ENCODE data around the gene CAD. TPM values are rescaled to one million over a fixed set of nuclear protein-coding genes. Genes with fewer than 3 reads are reported as not detected.

The CAD gene
- total RNA-seq, 1 experiment from 2014 or later, result 114 TPM

DNA sequence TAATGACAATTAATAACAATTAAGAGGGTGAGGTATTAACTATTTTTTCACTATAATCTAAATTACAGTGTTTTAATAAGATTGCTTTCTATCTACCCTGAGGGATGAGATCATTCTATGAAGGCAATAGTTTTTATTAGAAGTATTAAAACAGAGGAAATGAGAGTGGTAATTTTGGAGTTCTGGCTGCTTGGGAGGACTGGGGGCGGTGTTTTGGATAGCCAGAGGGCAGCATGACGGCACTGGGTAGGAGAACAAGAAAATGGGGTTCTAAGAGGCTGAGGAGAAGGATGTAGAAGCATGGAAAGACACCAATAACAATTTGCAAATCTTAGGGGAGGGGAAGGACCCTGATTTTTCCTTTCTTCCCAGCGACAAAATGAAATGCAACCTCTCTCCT lies 53.0 kb downstream of the CAD start:
- Histone ChIP-seq H3K27ac (ENCODE audit: low read depth, low read length) (no peak overlapping the region), H3K9me3 (ENCODE audit: control insufficient read depth in 1 of 2, insufficient read depth in 1 of 2, low read depth in 1 of 2, low read length in 2 of 2) (no peaks in the 10 kb centered on the region), H3K36me3 (ENCODE audit: control insufficient read depth in 1 of 2, insufficient read depth in 2 of 2, low read length in 2 of 2) (no peaks in the 10 kb centered on the region), H3K27me3 (ENCODE audit: insufficient read depth, low read length) (no peaks in the 10 kb centered on the region), H4K20me1 (ENCODE audit: insufficient read depth) (no peaks in the 10 kb centered on the region), H3K4me3 (replicated peaks in 1 of 2; ENCODE audit: low read depth in 1 of 2, low read length in 2 of 2) (no peak overlapping the region), H3K9me2 (ENCODE audit: insufficient read depth) (no peaks in the 10 kb centered on the region), H2AFZ (ENCODE audit: low read depth, low read length, poor library complexity, severe bottlenecking) (no peak overlapping the region), H3K4me2 (ENCODE audit: low read length) (no peak overlapping the region), H3K4me1 (ENCODE audit: control insufficient read depth in 1 of 2, insufficient read depth in 2 of 2, low read length in 2 of 2) (peaks cover 5 to 7% of the 10 kb centered on the region in 2 experiments; a peak in 3 of 4 replicates), H3K9ac (ENCODE audit: low read length) (no peak overlapping the region), H3K79me2 (ENCODE audit: insufficient read depth, low read length) (no peaks in the 10 kb centered on the region)
- TF ChIP-seq EZH2 (IDR thresholded peaks at IDR 0.05) (no peak), POLR2A (IDR thresholded peaks at IDR 0.05; ENCODE audit: borderline replicate concordance, extremely low read depth, insufficient read depth, insufficient read length) (no peak), ELF1 (IDR thresholded peaks at IDR 0.05; ENCODE audit: borderline replicate concordance, low read depth) (no peak), ZFX (IDR thresholded peaks at IDR 0.05) (no peak), JUND (IDR thresholded peaks at IDR 0.05) (no peak)
- TF ChIP-seq, protein P1, sequence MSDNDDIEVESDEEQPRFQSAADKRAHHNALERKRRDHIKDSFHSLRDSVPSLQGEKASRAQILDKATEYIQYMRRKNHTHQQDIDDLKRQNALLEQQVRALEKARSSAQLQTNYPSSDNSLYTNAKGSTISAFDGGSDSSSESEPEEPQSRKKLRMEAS (IDR thresholded peaks at IDR 0.05), result no peak
- TF ChIP-seq, protein P2, sequence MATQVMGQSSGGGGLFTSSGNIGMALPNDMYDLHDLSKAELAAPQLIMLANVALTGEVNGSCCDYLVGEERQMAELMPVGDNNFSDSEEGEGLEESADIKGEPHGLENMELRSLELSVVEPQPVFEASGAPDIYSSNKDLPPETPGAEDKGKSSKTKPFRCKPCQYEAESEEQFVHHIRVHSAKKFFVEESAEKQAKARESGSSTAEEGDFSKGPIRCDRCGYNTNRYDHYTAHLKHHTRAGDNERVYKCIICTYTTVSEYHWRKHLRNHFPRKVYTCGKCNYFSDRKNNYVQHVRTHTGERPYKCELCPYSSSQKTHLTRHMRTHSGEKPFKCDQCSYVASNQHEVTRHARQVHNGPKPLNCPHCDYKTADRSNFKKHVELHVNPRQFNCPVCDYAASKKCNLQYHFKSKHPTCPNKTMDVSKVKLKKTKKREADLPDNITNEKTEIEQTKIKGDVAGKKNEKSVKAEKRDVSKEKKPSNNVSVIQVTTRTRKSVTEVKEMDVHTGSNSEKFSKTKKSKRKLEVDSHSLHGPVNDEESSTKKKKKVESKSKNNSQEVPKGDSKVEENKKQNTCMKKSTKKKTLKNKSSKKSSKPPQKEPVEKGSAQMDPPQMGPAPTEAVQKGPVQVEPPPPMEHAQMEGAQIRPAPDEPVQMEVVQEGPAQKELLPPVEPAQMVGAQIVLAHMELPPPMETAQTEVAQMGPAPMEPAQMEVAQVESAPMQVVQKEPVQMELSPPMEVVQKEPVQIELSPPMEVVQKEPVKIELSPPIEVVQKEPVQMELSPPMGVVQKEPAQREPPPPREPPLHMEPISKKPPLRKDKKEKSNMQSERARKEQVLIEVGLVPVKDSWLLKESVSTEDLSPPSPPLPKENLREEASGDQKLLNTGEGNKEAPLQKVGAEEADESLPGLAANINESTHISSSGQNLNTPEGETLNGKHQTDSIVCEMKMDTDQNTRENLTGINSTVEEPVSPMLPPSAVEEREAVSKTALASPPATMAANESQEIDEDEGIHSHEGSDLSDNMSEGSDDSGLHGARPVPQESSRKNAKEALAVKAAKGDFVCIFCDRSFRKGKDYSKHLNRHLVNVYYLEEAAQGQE (IDR thresholded peaks at IDR 0.05; ENCODE audit: low read depth), result no peak
- intact Hi-C loops (cut with micrococcal nuclease), result no loop called here
- ChIA-PET RAD21 (ENCODE audit: low non-redundant PET in 1 of 2, low total read pairs in 2 of 2, uncharacterized antibody in 2 of 2, unreplicated experiment in 2 of 2) (no interaction called here), POLR2A (no interaction called here), CTCF (interaction anchor here (1.1 to 4.1 kb wide), 2 partner anchors 10 to 33 kb away, joined by 3 to 19 read pairs; no protein-coding TSS in a partner anchor)
- DNase-seq (ENCODE audit: low read depth, low spot score) (no peak), ATAC-seq (no peak)
- BruUV-seq (replicated peaks), result no TSS peak

DNA sequence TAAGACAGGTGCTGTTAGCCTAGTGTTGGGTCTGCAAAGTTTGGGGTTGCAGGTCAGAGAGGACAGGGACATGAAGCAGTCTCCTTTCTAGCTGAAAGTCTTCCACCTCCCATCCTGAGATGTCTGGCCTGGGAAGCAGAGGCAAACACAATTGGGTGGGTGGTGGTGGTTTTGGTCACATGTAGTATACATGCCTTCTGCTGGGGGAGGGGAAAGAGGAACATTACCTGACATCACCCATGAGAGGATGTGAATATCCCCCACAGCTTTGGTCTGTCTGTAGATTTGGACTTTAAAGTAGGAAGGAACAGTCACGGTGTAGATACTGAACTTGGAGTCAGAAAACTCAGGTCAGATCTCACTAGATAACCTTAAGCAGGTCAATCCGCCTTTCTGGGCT lies 53.5 kb downstream of the CAD start:
- no peak overlapping the region for H3K4me2 ChIP-seq (ENCODE audit: low read length)
- H3K9me2 ChIP-seq (ENCODE audit: insufficient read depth), result no peaks in the 10 kb centered on the region
- intact Hi-C loops (cut with micrococcal nuclease), result no loop called here
- no peak overlapping the region for H3K4me3 ChIP-seq (replicated peaks in 1 of 2; ENCODE audit: low read depth in 1 of 2, low read length in 2 of 2)
- POLR2A ChIA-PET, result no interaction called here
- DNase-seq (ENCODE audit: low read depth, low spot score) (no peak), ATAC-seq (no peak)
- H2AFZ ChIP-seq (ENCODE audit: low read depth, low read length, poor library complexity, severe bottlenecking), result no peak overlapping the region
- no peak overlapping the region for H3K9ac ChIP-seq (ENCODE audit: low read length)
- no peaks in the 10 kb centered on the region for H4K20me1 ChIP-seq (ENCODE audit: insufficient read depth)
- RAD21 ChIA-PET (ENCODE audit: low non-redundant PET in 1 of 2, low total read pairs in 2 of 2, uncharacterized antibody in 2 of 2, unreplicated experiment in 2 of 2), result no interaction called here
- no peaks in the 10 kb centered on the region for H3K79me2 ChIP-seq (ENCODE audit: insufficient read depth, low read length)
- H3K36me3 ChIP-seq (ENCODE audit: control insufficient read depth in 1 of 2, insufficient read depth in 2 of 2, low read length in 2 of 2), result no peaks in the 10 kb centered on the region
- H3K27me3 ChIP-seq (ENCODE audit: insufficient read depth, low read length), result no peaks in the 10 kb centered on the region
- H3K9me3 ChIP-seq (ENCODE audit: control insufficient read depth in 1 of 2, insufficient read depth in 1 of 2, low read depth in 1 of 2, low read length in 2 of 2), result no peaks in the 10 kb centered on the region
- H3K27ac ChIP-seq (ENCODE audit: low read depth, low read length), result no peak overlapping the region
- CTCF ChIA-PET, result interaction anchor here (4.1 kb wide), 1 partner anchor 9 kb away, joined by 19 read pairs; no protein-coding TSS in a partner anchor
- peaks cover 1 to 2% of the 10 kb centered on the region in 2 experiments; a peak in 2 of 4 replicates for H3K4me1 ChIP-seq (ENCODE audit: control insufficient read depth in 1 of 2, insufficient read depth in 2 of 2, low read length in 2 of 2)
- no TSS peak for BruUV-seq (replicated peaks)
- TF ChIP-seq YY1 (IDR thresholded peaks at IDR 0.05; ENCODE audit: extremely low read depth, insufficient replicate concordance, low read depth, low read length), result no peak
- TF ChIP-seq JUND (IDR thresholded peaks at IDR 0.05), result no peak
- TF ChIP-seq, protein P3, sequence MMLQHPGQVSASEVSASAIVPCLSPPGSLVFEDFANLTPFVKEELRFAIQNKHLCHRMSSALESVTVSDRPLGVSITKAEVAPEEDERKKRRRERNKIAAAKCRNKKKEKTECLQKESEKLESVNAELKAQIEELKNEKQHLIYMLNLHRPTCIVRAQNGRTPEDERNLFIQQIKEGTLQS (IDR thresholded peaks at IDR 0.05), result no peak
- TF ChIP-seq ZFX (IDR thresholded peaks at IDR 0.05), result no peak
- TF ChIP-seq, protein P1 (IDR thresholded peaks at IDR 0.05), result no peak
- TF ChIP-seq ELF1 (IDR thresholded peaks at IDR 0.05; ENCODE audit: borderline replicate concordance, low read depth), result no peak
- no peak for TF ChIP-seq SIN3A (IDR thresholded peaks at IDR 0.05; ENCODE audit: low read depth)
- no peak for TF ChIP-seq EGR1 (IDR thresholded peaks at IDR 0.05; ENCODE audit: low read depth)
- TF ChIP-seq FOSL1 (IDR thresholded peaks at IDR 0.05; ENCODE audit: low read depth), result no peak
- TF ChIP-seq POLR2A (IDR thresholded peaks at IDR 0.05; ENCODE audit: borderline replicate concordance, extremely low read depth, insufficient read depth, insufficient read length), result no peak
- TF ChIP-seq EZH2 (IDR thresholded peaks at IDR 0.05), result no peak
- no peak for TF ChIP-seq SRF (IDR thresholded peaks at IDR 0.05; ENCODE audit: low read depth)
- TF ChIP-seq, protein P4, sequence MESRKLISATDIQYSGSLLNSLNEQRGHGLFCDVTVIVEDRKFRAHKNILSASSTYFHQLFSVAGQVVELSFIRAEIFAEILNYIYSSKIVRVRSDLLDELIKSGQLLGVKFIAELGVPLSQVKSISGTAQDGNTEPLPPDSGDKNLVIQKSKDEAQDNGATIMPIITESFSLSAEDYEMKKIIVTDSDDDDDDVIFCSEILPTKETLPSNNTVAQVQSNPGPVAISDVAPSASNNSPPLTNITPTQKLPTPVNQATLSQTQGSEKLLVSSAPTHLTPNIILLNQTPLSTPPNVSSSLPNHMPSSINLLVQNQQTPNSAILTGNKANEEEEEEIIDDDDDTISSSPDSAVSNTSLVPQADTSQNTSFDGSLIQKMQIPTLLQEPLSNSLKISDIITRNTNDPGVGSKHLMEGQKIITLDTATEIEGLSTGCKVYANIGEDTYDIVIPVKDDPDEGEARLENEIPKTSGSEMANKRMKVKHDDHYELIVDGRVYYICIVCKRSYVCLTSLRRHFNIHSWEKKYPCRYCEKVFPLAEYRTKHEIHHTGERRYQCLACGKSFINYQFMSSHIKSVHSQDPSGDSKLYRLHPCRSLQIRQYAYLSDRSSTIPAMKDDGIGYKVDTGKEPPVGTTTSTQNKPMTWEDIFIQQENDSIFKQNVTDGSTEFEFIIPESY (IDR thresholded peaks at IDR 0.05; ENCODE audit: extremely low read depth, insufficient replicate concordance, low read length), result no peak
- TF ChIP-seq POLR2AphosphoS5 (IDR thresholded peaks at IDR 0.05; ENCODE audit: low read depth, low read length), result no peak

Data from HCT116 (cell line).